H1 (cell line): Measurements from ENCODE around the gene MAST1. TPM values are rescaled to one million over a fixed set of nuclear protein-coding genes. Genes with fewer than 3 reads are reported as not detected.

Source experiments
- MAX ChIP-seq: IDR thresholded peaks from 2 replicates; pipeline ENCODE4 v1.6.1; 2012; ENCODE audit warnings: inconsistent platforms
- USF2 ChIP-seq: IDR thresholded peaks from 2 replicates; pipeline ENCODE4 v1.6.1; 2011; ENCODE audit warnings: low read length, improper control_type of control experiment
- polyA plus RNA-seq, 7 experiments: library from polyadenylated mRNA; depleted of rRNA in 3 of 7; stranded (reverse) in 5 of 7; unstranded in 2 of 7; fragments of >200 nt in 5 of 7; fragments of 200-250 nt in 2 of 7; gene quantifications; 1 replicate in 5 of 7; 2 replicates in 1 of 7; 4 replicates in 1 of 7; pipeline versions ENCODE4 v1.2.1 to v1.2.3, GENCODE V29; 2011 to 2013; ENCODE audit warnings: missing spikeins in 2 of 7, mixed read lengths in 2 of 7
- total RNA-seq: library from RNA; stranded (reverse); fragmentation: NEBNext Ultra II Directional; extraction: Animal tissue kit (Norgen Biotek cat#: 25700); gene quantifications from 2 replicates; pipeline ENCODE4 v1.2.1, GENCODE V29; 2021

The MAST1 gene
- total and polyA plus RNA-seq, 2 of the 8 experiments (the other 6 are each of a cell fraction or from before 2014, with no cell fraction given), result 15.6 to 28.3 TPM

DNA sequence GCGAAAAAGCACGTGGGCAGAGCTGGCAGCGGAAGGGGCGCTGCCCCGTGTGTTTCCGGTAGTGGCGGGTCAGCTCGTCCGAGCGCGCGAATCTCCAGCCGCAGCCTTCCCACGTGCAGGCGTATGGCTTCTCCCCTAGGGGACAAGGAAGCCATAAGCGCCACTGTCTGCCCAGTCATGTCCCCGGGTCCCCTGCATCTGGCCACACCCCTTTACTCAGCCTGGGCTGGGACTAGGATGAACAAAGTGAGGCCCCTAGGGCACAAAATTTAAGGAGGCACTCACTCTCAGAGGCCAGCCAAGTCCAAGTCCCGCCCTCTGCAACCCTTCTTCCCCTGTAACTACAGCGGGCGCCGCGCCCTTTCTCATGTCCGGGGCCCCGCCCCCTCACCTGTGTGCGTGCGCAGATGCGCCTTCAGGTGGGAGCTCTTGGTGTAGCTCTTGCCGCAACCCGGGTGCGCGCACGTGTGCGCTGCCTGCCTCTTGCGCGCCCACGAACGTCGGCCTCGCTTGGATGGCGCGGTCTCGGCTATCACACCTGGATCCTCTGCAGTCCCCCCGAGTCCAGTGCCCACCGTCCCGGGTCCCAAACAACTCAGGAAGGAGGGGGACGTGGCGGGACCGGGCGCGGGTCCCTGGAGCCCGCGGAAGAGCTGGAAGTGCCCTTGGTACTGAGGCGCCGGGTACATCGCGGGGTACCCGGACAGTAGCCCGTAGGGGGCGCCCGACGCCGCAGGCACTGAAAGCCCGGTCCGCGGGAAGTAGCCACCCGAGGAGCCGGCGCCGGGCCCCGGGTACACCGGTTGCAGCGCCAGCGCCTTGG, 46.8 kb downstream of the MAST1 start (continued):
- TF ChIP-seq USF2, result peak; percentile 50
- peak; percentile 97 for TF ChIP-seq MAX
